GF-D8 (cell line): ENCODE data around the gene MACO1.
A peak's percentile ranks its signal among the peaks of the same experiment; 100 is the strongest.
"Not testable (repeated sequence)": the region's sequence is repeated elsewhere in the genome, so short reads cannot be mapped to it uniquely, and the experiment has no call there.

Experiments used
- DNase-seq: peaks from one replicate; lab custom pipeline; 2025; lab: John Stamatoyannopoulos, UW

MACO1 gene

GRCh38 chr1:25458541-25459298, 28.0 kb downstream of the MACO1 start:
- peak; percentile 32 for DNase-seq

GRCh38 chr1:25460020-25460419, 29.3 kb downstream of the MACO1 start:
- DNase-seq = no peak

GRCh38 chr1:25460816-25461215, 30.1 kb downstream of the MACO1 start:
- DNase-seq = not testable (repeated sequence)

- peak; percentile 49 for DNase-seq
Observed at GRCh38 chr1:25461849-25462248, 31.2 kb downstream of the MACO1 start.

- no peak for DNase-seq
Observed at GRCh38 chr1:25462732-25463131, 32.0 kb downstream of the MACO1 start.

GRCh38 chr1:25467193-25467592, 36.5 kb downstream of the MACO1 start:
- no peak for DNase-seq

- no peak for DNase-seq
Observed at GRCh38 chr1:25467616-25468015, 36.9 kb downstream of the MACO1 start.

- DNase-seq = no peak
Observed at GRCh38 chr1:25468033-25468432, 37.3 kb downstream of the MACO1 start.

- no peak for DNase-seq
Observed at GRCh38 chr1:25469177-25469576, 38.5 kb downstream of the MACO1 start.

- no peak for DNase-seq
Observed at GRCh38 chr1:25472471-25472870, 41.8 kb downstream of the MACO1 start.

- DNase-seq = no peak
Observed at GRCh38 chr1:25473653-25474225, 43.0 kb downstream of the MACO1 start.

GRCh38 chr1:25474439-25475047, 43.8 kb downstream of the MACO1 start:
- DNase-seq = no peak

GRCh38 chr1:25476186-25477097, 45.7 kb downstream of the MACO1 start:
- no peak for DNase-seq

- DNase-seq = no peak
Observed at GRCh38 chr1:25477448-25478034, 46.8 kb downstream of the MACO1 start.

GRCh38 chr1:25478633-25479032, 47.9 kb downstream of the MACO1 start:
- no peak for DNase-seq

- DNase-seq = no peak
Observed at GRCh38 chr1:25481625-25482024, 50.9 kb downstream of the MACO1 start.

- DNase-seq = no peak
Observed at GRCh38 chr1:25482211-25482610, 51.5 kb downstream of the MACO1 start.

GRCh38 chr1:25484096-25484495, 53.4 kb downstream of the MACO1 start:
- no peak for DNase-seq

GRCh38 chr1:25484533-25484932, 53.8 kb downstream of the MACO1 start:
- DNase-seq = no peak

- peak; percentile 50 for DNase-seq
Observed at GRCh38 chr1:25485536-25486411, 55.1 kb downstream of the MACO1 start.

- no peak for DNase-seq
Observed at GRCh38 chr1:25486602-25487001, 55.9 kb downstream of the MACO1 start.
